Measurements from ENCODE around the gene KIT.

Gene KIT

GRCh38 chr4:54750341-54750740 lies 92.6 kb downstream of the KIT start:
- DNase-seq, result no peak

- DNase-seq, result no peak
Measured at GRCh38 chr4:54754394-54754793, 96.6 kb downstream of the KIT start.

GRCh38 chr4:54764476-54764875 lies 106.7 kb downstream of the KIT start:
- DNase-seq, result no peak

GRCh38 chr4:54767376-54767775 lies 109.6 kb downstream of the KIT start:
- DNase-seq, result no peak

GRCh38 chr4:54773022-54773421 lies 115.3 kb downstream of the KIT start:
- no peak for DNase-seq

- no peak for DNase-seq
Measured at GRCh38 chr4:54779036-54779435, 121.3 kb downstream of the KIT start.

GRCh38 chr4:54779476-54780148 lies 121.9 kb downstream of the KIT start:
- DNase-seq, result no peak

- peak in 1 of 6 experiments; percentile 2 for DNase-seq
Measured at GRCh38 chr4:54780149-54780495, 122.4 kb downstream of the KIT start.

GRCh38 chr4:54781756-54782155 lies 124.0 kb downstream of the KIT start:
- no peak for DNase-seq

- DNase-seq, result no peak
Measured at GRCh38 chr4:54783402-54784110, 125.8 kb downstream of the KIT start.

GRCh38 chr4:54784161-54784671 lies 126.5 kb downstream of the KIT start:
- DNase-seq, result no peak

Data from stimulated activated naive CD4-positive, alpha-beta T cell (primary cell).